KMS-11 (cell line): ENCODE measurements around the gene RAD17.
"Not testable (repeated sequence)": the region's sequence is repeated elsewhere in the genome, so short reads cannot be mapped to it uniquely, and the experiment has no call there.

Experiments used
- H2AFZ ChIP-seq: fragments of 200-600 bp; sonication (generic); 2 replicates; pipeline ENCODE4 v1.6.1; 2016; ENCODE audit warnings: antibody characterized with exemption, mixed run types, low read depth
- H3K27ac ChIP-seq: fragments of 200-600 bp; sonication (generic); 2 replicates; pipeline ENCODE4 v1.6.1; 2016; ENCODE audit warnings: mild to moderate bottlenecking, mixed run types
- H3K27me3 ChIP-seq: fragments of 200-600 bp; sonication (generic); 2 replicates; pipeline ENCODE4 v1.6.1; 2017; ENCODE audit warnings: mild to moderate bottlenecking, low read depth, mixed run types, moderate library complexity; ENCODE audit not compliant: insufficient read depth
- H3K36me3 ChIP-seq: fragments of 200-600 bp; sonication (generic); 2 replicates; pipeline ENCODE4 v1.6.1; 2017; ENCODE audit warnings: mild to moderate bottlenecking, mixed run types; ENCODE audit not compliant: insufficient read depth
- H3K4me1 ChIP-seq: fragments of 200-600 bp; sonication (generic); 2 replicates; pipeline ENCODE4 v1.6.1; 2016; ENCODE audit warnings: mild to moderate bottlenecking, low read depth, mixed run types; ENCODE audit not compliant: poor library complexity, severe bottlenecking
- H3K4me2 ChIP-seq: fragments of 200-600 bp; sonication (generic); 2 replicates; pipeline ENCODE4 v1.7.0; 2016; ENCODE audit warnings: mild to moderate bottlenecking, mixed run types
- H3K4me3 ChIP-seq: fragments of 200-600 bp; sonication (generic); IDR thresholded peaks from 2 replicates; pipeline ENCODE4 v1.6.1; 2017; ENCODE audit warnings: low read depth, low read length, mixed read lengths; ENCODE audit not compliant: insufficient read depth
- H3K79me2 ChIP-seq: fragments of 200-600 bp; sonication (generic); 2 replicates; pipeline ENCODE4 v1.6.1; 2016; ENCODE audit warnings: low read depth, mixed run types; ENCODE audit not compliant: insufficient read depth
- H3K9ac ChIP-seq: fragments of 200-600 bp; sonication (generic); 2 replicates; pipeline ENCODE4 v1.6.1; 2016; ENCODE audit warnings: mild to moderate bottlenecking, mixed run types
- H4K20me1 ChIP-seq: fragments of 200-600 bp; sonication (generic); 2 replicates; pipeline ENCODE4 v1.6.1; 2016; ENCODE audit warnings: mild to moderate bottlenecking, mixed run types; ENCODE audit not compliant: insufficient read depth
- CTCF ChIP-seq: fragments of 200-600 bp; sonication (generic); conservative IDR thresholded peaks from 2 replicates; pipeline ENCODE4 v1.6.1; 2017; ENCODE audit warnings: low read depth, mild to moderate bottlenecking, antibody characterized with exemption, low read length, moderate library complexity, mixed read lengths

Gene RAD17

GRCh38 chr5:69416699-69417098, 47.1 kb downstream of the RAD17 start:
- Histone ChIP-seq H3K27ac (no peak overlapping the region), H3K4me3 (no peak overlapping the region), H3K27me3 (no peaks in the 10 kb centered on the region), H3K36me3 (no peaks in the 10 kb centered on the region), H3K4me1 (no peaks in the 10 kb centered on the region), H4K20me1 (no peaks in the 10 kb centered on the region), H3K4me2 (no peak overlapping the region), H3K79me2 (no peaks in the 10 kb centered on the region), H2AFZ (no peak overlapping the region), H3K9ac (no peak overlapping the region)
- TF ChIP-seq CTCF: no peak

GRCh38 chr5:69418554-69418953, 48.9 kb downstream of the RAD17 start:
- Histone ChIP-seq H2AFZ (no peak overlapping the region), H3K4me3 (no peak overlapping the region), H3K27me3 (no peaks in the 10 kb centered on the region), H3K4me1 (no peaks in the 10 kb centered on the region), H3K9ac (no peak overlapping the region), H3K4me2 (no peak overlapping the region), H4K20me1 (no peaks in the 10 kb centered on the region), H3K79me2 (no peaks in the 10 kb centered on the region), H3K27ac (no peak overlapping the region), H3K36me3 (no peaks in the 10 kb centered on the region)
- no peak for TF ChIP-seq CTCF

GRCh38 chr5:69431424-69432303, 62.0 kb downstream of the RAD17 start:
- Histone ChIP-seq H3K27me3 (no peaks in the 10 kb centered on the region), H3K4me2 (no peak overlapping the region), H3K79me2 (no peaks in the 10 kb centered on the region), H3K36me3 (no peaks in the 10 kb centered on the region), H3K27ac (no peak overlapping the region), H3K4me3 (no peak overlapping the region), H2AFZ (no peak overlapping the region), H3K4me1 (no peaks in the 10 kb centered on the region), H3K9ac (no peak overlapping the region), H4K20me1 (no peaks in the 10 kb centered on the region)
- no peak for TF ChIP-seq CTCF

- Histone ChIP-seq H3K4me3 (no peak overlapping the region), H3K4me1 (no peaks in the 10 kb centered on the region), H3K27ac (no peak overlapping the region), H3K4me2 (no peak overlapping the region), H3K79me2 (no peaks in the 10 kb centered on the region), H4K20me1 (no peaks in the 10 kb centered on the region), H3K36me3 (no peaks in the 10 kb centered on the region), H2AFZ (no peak overlapping the region), H3K9ac (no peak overlapping the region), H3K27me3 (no peaks in the 10 kb centered on the region)
- no peak for TF ChIP-seq CTCF
Observed at GRCh38 chr5:69432412-69433206, 63.0 kb downstream of the RAD17 start.

DNA sequence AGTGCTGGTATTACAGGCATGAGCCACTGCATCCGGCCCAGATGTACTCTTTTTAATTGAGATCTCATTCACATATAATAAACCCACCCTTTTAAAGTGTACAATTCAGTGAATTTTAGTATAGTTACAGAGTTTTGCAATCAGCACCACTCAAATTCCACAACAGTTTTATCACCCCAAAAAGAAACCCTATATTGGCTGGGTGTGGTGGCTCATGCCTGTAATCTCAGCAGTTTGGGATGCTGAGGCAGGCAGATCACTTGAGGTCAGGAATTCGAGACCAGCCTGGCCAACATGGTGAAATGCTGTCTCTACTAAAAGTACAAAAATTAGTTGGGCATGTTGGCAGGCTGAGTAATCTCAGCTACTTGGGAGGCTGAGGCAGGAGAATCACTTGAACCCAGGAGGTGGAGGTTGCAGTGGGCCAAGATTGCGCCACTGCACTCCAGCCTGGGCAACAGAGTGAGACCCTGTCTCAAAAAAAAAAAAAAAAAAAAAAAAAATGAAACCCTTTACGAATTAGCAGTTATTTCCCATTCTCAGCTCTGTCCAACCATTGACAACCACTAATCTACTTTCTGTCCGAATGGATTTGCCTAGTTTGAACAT, 65.8 kb downstream of the RAD17 start:
- H3K27ac ChIP-seq, H3K9ac ChIP-seq, H3K4me2 ChIP-seq, H4K20me1 ChIP-seq, H3K4me3 ChIP-seq, H3K79me2 ChIP-seq, H3K4me1 ChIP-seq, H3K27me3 ChIP-seq, H3K36me3 ChIP-seq, H2AFZ ChIP-seq: not testable (repeated sequence)
